IMR-90 (cell line): ENCODE measurements around the gene SKIL. TPM values are rescaled to one million over a fixed set of nuclear protein-coding genes. Genes with fewer than 3 reads are reported as not detected.

Experiments used
- ATAC-seq: fragments of 200-7000 bp; cut with Tn5 transposase; 2 replicates; pipeline ENCODE4 v1.9.1; 2020; ENCODE audit warnings: low read depth, mild to moderate bottlenecking, moderate library complexity
- Bru-seq: library from RNA; stranded (reverse); fragments of 400-500 nt; gene quantifications from one replicate; lab custom pipeline; 2021; lab: Mats Ljungman, UMichigan
- BruChase-seq, 2 experiments: library from RNA; stranded (reverse); fragments of 400-500 nt; gene quantifications; one replicate each; lab custom pipeline; 2021; lab: Mats Ljungman, UMichigan
- BruUV-seq: library from RNA; stranded (reverse); fragments of 400-500 nt; replicated peaks from 2 replicates; lab custom pipeline; 2021; lab: Mats Ljungman, UMichigan
- CTCF ChIA-PET: fragments of 300-600 bp; formaldehyde crosslinking; extraction: SDS; loops from one replicate; lab custom pipeline; 2021; ENCODE audit warnings: antibody characterized with exemption; lab: Yijun Ruan, JAX
- POLR2A ChIA-PET: fragments of 300-600 bp; sonication (Branson Sonifier 250); formaldehyde crosslinking; loops from one replicate; lab custom pipeline; 2022; ENCODE audit warnings: antibody characterized with exemption; ENCODE audit not compliant: unreplicated experiment; lab: Charles Lee
- DNase-seq: peaks from one replicate; pipeline ENCODE4 v3.0.0; 2013
- H2AFZ ChIP-seq: replicated peaks from 2 replicates; pipeline ENCODE3; 2013; ENCODE audit warnings: low read length, mild to moderate bottlenecking; ENCODE audit not compliant: poor library complexity
- H2AK5ac ChIP-seq: 2 replicates; pipeline ENCODE4 v1.6.1; 2013; ENCODE audit warnings: low read depth, low read length, inconsistent platforms
- H2AK9ac ChIP-seq: replicated peaks from 2 replicates; pipeline ENCODE3; 2013; ENCODE audit warnings: mild to moderate bottlenecking, low read depth, low read length, moderate library complexity; ENCODE audit not compliant: poor library complexity
- H2BK120ac ChIP-seq: 2 replicates; pipeline ENCODE4 v1.6.1; 2013; ENCODE audit warnings: low read depth, low read length, inconsistent platforms
- H2BK15ac ChIP-seq: 3 replicates; pipeline ENCODE4 v1.6.1; 2013; ENCODE audit warnings: low read depth, low read length, inconsistent platforms
- H2BK20ac ChIP-seq: 2 replicates; pipeline ENCODE4 v1.6.1; 2013; ENCODE audit warnings: low read depth, mild to moderate bottlenecking, inconsistent platforms, low read length, moderate library complexity
- H2BK5ac ChIP-seq: 2 replicates; pipeline ENCODE4 v1.6.1; 2013; ENCODE audit warnings: mild to moderate bottlenecking, low read depth, low read length, inconsistent platforms; ENCODE audit not compliant: poor library complexity, severe bottlenecking
- H3K14ac ChIP-seq: replicated peaks from 2 replicates; pipeline ENCODE4 v1.6.1; 2013; ENCODE audit warnings: low read depth, low read length, inconsistent platforms
- H3K18ac ChIP-seq: 2 replicates; pipeline ENCODE4 v1.6.1; 2013; ENCODE audit warnings: low read depth, low read length, control low read depth
- H3K23ac ChIP-seq: 2 replicates; pipeline ENCODE4 v1.6.1; 2013; ENCODE audit warnings: low read depth, low read length, inconsistent platforms
- H3K27ac ChIP-seq: 2 replicates; pipeline ENCODE4 v1.5.1; 2013; ENCODE audit warnings: mild to moderate bottlenecking, control low read depth, low read length; ENCODE audit not compliant: insufficient read depth
- H3K27me3 ChIP-seq: 2 replicates; pipeline ENCODE4 v1.6.1; 2013; ENCODE audit warnings: low read length; ENCODE audit not compliant: control insufficient read depth, insufficient read depth
- H3K36me3 ChIP-seq: 2 replicates; pipeline ENCODE4 v1.6.1; 2013; ENCODE audit warnings: low read length, mixed read lengths; ENCODE audit not compliant: control insufficient read depth, insufficient read depth
- H3K4ac ChIP-seq: 2 replicates; pipeline ENCODE4 v1.6.1; 2013; ENCODE audit warnings: low read depth, low read length, inconsistent platforms
- H3K4me1 ChIP-seq: 2 replicates; pipeline ENCODE4 v1.6.1; 2013; ENCODE audit warnings: low read length, mixed read lengths; ENCODE audit not compliant: control insufficient read depth, insufficient read depth
- H3K4me2 ChIP-seq: 2 replicates; pipeline ENCODE4 v1.6.1; 2013; ENCODE audit warnings: low read depth, mild to moderate bottlenecking, control low read depth, low read length, moderate library complexity
- H3K4me3 ChIP-seq: 2 replicates; pipeline ENCODE4 v1.5.1; 2013; ENCODE audit warnings: low read depth, mild to moderate bottlenecking, control low read depth, low read length, moderate library complexity; ENCODE audit not compliant: insufficient read depth
- H3K56ac ChIP-seq: 2 replicates; pipeline ENCODE4 v1.6.1; 2013; ENCODE audit warnings: low read length, inconsistent platforms; ENCODE audit not compliant: insufficient read depth; ENCODE audit errors: extremely low read depth
- H3K79me1 ChIP-seq, 2 experiments: 2 replicates each; pipeline ENCODE4 v1.6.1; 2013; ENCODE audit warnings: low read length in 2 of 2, inconsistent platforms in 1 of 2, low read depth in 1 of 2
- H3K9ac ChIP-seq: 2 replicates; pipeline ENCODE4 v1.6.1; 2013; ENCODE audit warnings: low read depth, low read length, control low read depth
- H3K9me1 ChIP-seq: 2 replicates; pipeline ENCODE4 v1.6.1; 2013; ENCODE audit warnings: low read length, inconsistent platforms; ENCODE audit not compliant: insufficient read depth
- H3K9me3 ChIP-seq: 2 replicates; pipeline ENCODE4 v1.6.1; 2013; ENCODE audit warnings: low read length; ENCODE audit not compliant: control insufficient read depth, insufficient read depth
- H4K20me1 ChIP-seq: 2 replicates; pipeline ENCODE4 v1.6.1; 2013; ENCODE audit warnings: low read length, inconsistent platforms; ENCODE audit not compliant: insufficient read depth
- H4K5ac ChIP-seq: 2 replicates; pipeline ENCODE4 v1.6.1; 2013; ENCODE audit warnings: mild to moderate bottlenecking, low read depth, low read length, control low read depth
- H4K8ac ChIP-seq, 2 experiments: 2 replicates each; pipeline ENCODE4 v1.6.1; 2013; ENCODE audit warnings: low read depth in 2 of 2, low read length in 2 of 2, control low read depth in 1 of 2, inconsistent platforms in 1 of 2
- H4K91ac ChIP-seq: 2 replicates; pipeline ENCODE4 v1.6.1; 2013; ENCODE audit warnings: low read depth, low read length, inconsistent platforms; ENCODE audit not compliant: insufficient read depth
- CHD1 ChIP-seq: IDR thresholded peaks from 2 replicates; pipeline ENCODE4 v1.6.1; 2012; ENCODE audit warnings: low read depth, low read length, improper control_type of control experiment
- CTCF ChIP-seq: conservative IDR thresholded peaks from 2 replicates; pipeline ENCODE4 v1.5.1; 2012; ENCODE audit warnings: mild to moderate bottlenecking, low read depth, low read length, improper control_type of control experiment
- FOS ChIP-seq: fragments of 150-350 bp; IDR thresholded peaks from 2 replicates; pipeline ENCODE4 v1.6.1; 2016; ENCODE audit warnings: low read depth, low read length
- MAZ ChIP-seq: IDR thresholded peaks from 2 replicates; pipeline ENCODE4 v1.6.1; 2012; ENCODE audit warnings: low read depth, mild to moderate bottlenecking, low read length, improper control_type of control experiment, moderate library complexity, borderline replicate concordance
- MXI1 ChIP-seq: IDR thresholded peaks from 2 replicates; pipeline ENCODE4 v1.6.1; 2012; ENCODE audit warnings: low read depth, mild to moderate bottlenecking, low read length, moderate library complexity, borderline replicate concordance
- NFE2L2 ChIP-seq: fragments of 150-350 bp; IDR thresholded peaks from 2 replicates; pipeline ENCODE4 v1.6.1; 2016; ENCODE audit warnings: low read depth, mild to moderate bottlenecking, low read length
- POLR2A ChIP-seq: IDR thresholded peaks from 2 replicates; pipeline ENCODE4 v1.6.1; 2012; ENCODE audit warnings: mild to moderate bottlenecking, low read depth, low read length
- RCOR1 ChIP-seq: IDR thresholded peaks from 2 replicates; pipeline ENCODE4 v1.6.1; 2012; ENCODE audit warnings: mild to moderate bottlenecking, low read length, improper control_type of control experiment; ENCODE audit not compliant: insufficient replicate concordance
- RFX5 ChIP-seq: IDR thresholded peaks from 2 replicates; pipeline ENCODE4 v1.8.0; 2012; ENCODE audit warnings: low read depth, mild to moderate bottlenecking, low read length, moderate library complexity
- SMC3 ChIP-seq: fragments of 150-350 bp; IDR thresholded peaks from 2 replicates; pipeline ENCODE4 v1.6.1; 2016; ENCODE audit warnings: low read depth, mild to moderate bottlenecking, antibody characterized with exemption, low read length, moderate library complexity
- USF2 ChIP-seq: fragments of 150-350 bp; IDR thresholded peaks from 2 replicates; pipeline ENCODE4 v1.6.1; 2017; ENCODE audit warnings: mild to moderate bottlenecking, antibody characterized with exemption, low read length, low read depth
- WGBS, 2 experiments: methylation state at CpG; one replicate each; pipeline versions ENCODE4 v1.1.5 to v1.1.7; 2013; ENCODE audit warnings: missing lambda C conversion rate in 2 of 2; ENCODE audit not compliant: insufficient read length in 1 of 2; ENCODE audit errors: extremely low coverage in 2 of 2; 5-methylcytosine and 5-hydroxymethylcytosine counted together
- dilution Hi-C: fragments of 300-500 bp; cut with HindIII; formaldehyde crosslinking; loops from one replicate; pipeline ENCODE4 v1.14.3; 2018; ENCODE audit warnings: low sequenced_read_pairs; ENCODE audit not compliant: unreplicated experiment
- in situ Hi-C: fragments of 300-500 bp; cut with MboI; formaldehyde crosslinking; loops from 3 replicates; pipeline ENCODE4 v1.14.3; 2019; ENCODE audit warnings: low sequenced_read_pairs, inconsistent platforms, mixed read lengths
- intact Hi-C: fragments of 100-400 bp; cut with micrococcal nuclease; formaldehyde crosslinking; loops from 2 replicates; pipeline ENCODE4 v1.10.0; 2022
- long read RNA-seq: library from polyadenylated mRNA; unstranded; transcript quantifications from one replicate; pipeline ENCODE4 v2.0.0, GENCODE V29; 2021; ENCODE audit not compliant: unreplicated experiment
- polyA plus RNA-seq, 3 experiments: library from polyadenylated mRNA; depleted of rRNA; stranded (reverse); fragments of >200 nt; gene quantifications; 2 replicates each; pipeline ENCODE4 v1.2.3, GENCODE V29; 2012; ENCODE audit warnings: low replicate concordance in 1 of 3
- total RNA-seq: library from RNA; depleted of rRNA; stranded (reverse); fragments of >200 nt; gene quantifications from 2 replicates; pipeline ENCODE4 v1.2.3, GENCODE V29; 2012; rRNA removed

Gene SKIL
- 51.7 and 55.9 TPM in 2 replicates for total RNA-seq
- 7.2 and 9.2 TPM in 2 replicates for polyA plus RNA-seq (2012; rRNA removed)
- 1.4 and 1.9 TPM in 2 replicates for polyA plus RNA-seq (2012; cell fraction: cytosol; rRNA removed)
- 1.9 and 15.7 TPM in 2 replicates for polyA plus RNA-seq (2012; cell fraction: nucleus; rRNA removed; ENCODE audit: low replicate concordance)
- percentile 91 among the genes with signal in this experiment for Bru-seq, nascent RNA
- percentile 94 among the genes with signal in this experiment for BruChase-seq, experiment 1, labeled RNA remaining after a 6-hour chase
- BruChase-seq, experiment 2, labeled RNA remaining after a 2-hour chase, result percentile 98 among the genes with signal in this experiment
- long read RNA-seq, full-length matches to known transcripts, result 8 of 22 reads
- long read RNA-seq, partial matches to known transcripts, result 1 of 22 reads
- long read RNA-seq, other reads (novel, unspliced or antisense), result 13 of 22 reads

- peak within 1 kb of the TSS; percentile 90 for H2AK9ac ChIP-seq
- peak within 1 kb of the TSS; percentile 73 for H3K4me3 ChIP-seq
- peak within 1 kb of the TSS; percentile 98 for H4K5ac ChIP-seq
- H3K18ac ChIP-seq, result peak within 1 kb of the TSS; percentile 94
- peak within 1 kb of the TSS; percentile 92 for H4K91ac ChIP-seq
- in situ Hi-C loops, result no loop called here
- H2BK15ac ChIP-seq, result peak within 1 kb of the TSS; percentile 81; the same call in 2 of the 3 replicates
- peaks cover 18% of the 10 kb centered on the region for H3K4me1 ChIP-seq
- DNase-seq (peak; percentile 96), ATAC-seq (peak; percentile 77)
- peak within 1 kb of the TSS; percentile 97 for H3K14ac ChIP-seq
- peaks cover 4% of the 10 kb centered on the region for H3K9me1 ChIP-seq
- peak within 1 kb of the TSS; percentile 94 for H3K9ac ChIP-seq
- peak within 1 kb of the TSS; percentile 97 for H3K23ac ChIP-seq
- peak within 1 kb of the TSS; percentile 90 for H2AFZ ChIP-seq
- dilution Hi-C loops, result no loop called here
- peak within 1 kb of the TSS; percentile 96 for H3K27ac ChIP-seq
- peak within 1 kb of the TSS; percentile 96 for H3K4me2 ChIP-seq
- H2AK5ac ChIP-seq, result peak within 1 kb of the TSS; percentile 96
- no peaks in the 10 kb centered on the region for H3K27me3 ChIP-seq
- intact Hi-C loops, result loop anchor here (5.0 kb wide), 1 partner anchor 170 kb away; no protein-coding TSS in a partner anchor
- no TSS peak for BruUV-seq
- H2BK20ac ChIP-seq, result peak within 1 kb of the TSS; percentile 69
- peak within 1 kb of the TSS; percentile 98 for H2BK5ac ChIP-seq
- H4K8ac ChIP-seq, result peak within 1 kb of the TSS; percentile 92 to 93
- peak within 1 kb of the TSS; percentile 88 for H3K56ac ChIP-seq
- H4K20me1 ChIP-seq, result peaks cover 10% of the 10 kb centered on the region; the same call in 1 of the 2 replicates
- CTCF ChIA-PET, result interaction anchor here (0.9 to 1.7 kb wide), 4 partner anchors 9 to 54 kb away, joined by 3 to 8 read pairs (median 4); no protein-coding TSS in a partner anchor
- POLR2A ChIA-PET, result interaction anchor here (0.6 to 0.7 kb wide), 6 partner anchors 18 to 444 kb away, joined by 3 to 13 read pairs (median 4); no protein-coding TSS in a partner anchor
- H3K36me3 ChIP-seq, result peaks cover 11% of the 10 kb centered on the region
- H3K9me3 ChIP-seq, result no peaks in the 10 kb centered on the region
- peak within 1 kb of the TSS; percentile 76 for H2BK120ac ChIP-seq
- H3K79me1 ChIP-seq, result peaks cover 0 to 31% of the 10 kb centered on the region in 2 experiments; a peak in 2 of 4 replicates
- H3K4ac ChIP-seq, result peak within 1 kb of the TSS; percentile 94
- 0% methylated on average over 43 of the region's 124 CpGs; no CpG with 5 or more reads in 1 of the 2 experiments for WGBS, 2 experiments
- TF ChIP-seq POLR2A (peak; percentile 95), SMC3 (0 out of 2 replicates have a peak, but pooled peaks have one; percentile 1), NFE2L2 (0 out of 2 replicates have a peak, but pooled peaks have one; percentile 19), RFX5 (no peak), RCOR1 (no peak), MAZ (peak; percentile 36; the same call in 1 of the 2 replicates), CTCF (0 out of 2 replicates have a peak, but pooled peaks have one; percentile 11), CHD1 (peak; percentile 1; the same call in 1 of the 2 replicates), MXI1 (no peak), USF2 (no peak), FOS (no peak)
Measured at GRCh38 chr3:170357176-170358041, at the start of gene SKIL. TSS of gene SKIL (plus strand) at chr3:170357715. CDS start at chr3:170360332, 2,617 bp downstream.
